GM19193 (cell line): ENCODE results near the gene SVIL.
A peak's percentile ranks its signal among the peaks of the same experiment; 100 is the strongest.

Experiments used
- POLR2A ChIP-seq: IDR thresholded peaks from 4 replicates; pipeline ENCODE4 v1.6.1; 2011; ENCODE audit not compliant: insufficient read depth, insufficient read length; ENCODE audit errors: extremely low read depth

SVIL gene

DNA sequence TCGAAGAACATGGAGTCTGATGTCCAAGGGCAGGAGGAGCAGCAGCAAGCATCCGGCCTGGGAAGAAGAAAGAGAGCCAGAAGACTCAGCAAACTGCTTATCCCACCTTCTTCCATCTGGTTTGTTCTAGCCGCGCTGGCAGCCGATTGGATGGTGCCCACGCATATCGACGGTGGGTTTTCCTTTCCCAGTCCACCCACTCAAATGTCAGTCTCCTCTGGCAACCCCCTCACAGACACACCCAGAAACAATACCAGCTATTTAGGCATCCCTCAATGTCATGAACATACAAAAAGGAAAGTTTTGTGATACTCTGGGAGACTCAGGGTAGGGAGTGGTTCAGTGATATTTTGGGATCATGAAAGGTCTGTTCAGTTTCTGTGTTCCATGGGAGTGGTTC, 206.3 kb downstream of the SVIL start:
- TF ChIP-seq POLR2A = no peak

DNA sequence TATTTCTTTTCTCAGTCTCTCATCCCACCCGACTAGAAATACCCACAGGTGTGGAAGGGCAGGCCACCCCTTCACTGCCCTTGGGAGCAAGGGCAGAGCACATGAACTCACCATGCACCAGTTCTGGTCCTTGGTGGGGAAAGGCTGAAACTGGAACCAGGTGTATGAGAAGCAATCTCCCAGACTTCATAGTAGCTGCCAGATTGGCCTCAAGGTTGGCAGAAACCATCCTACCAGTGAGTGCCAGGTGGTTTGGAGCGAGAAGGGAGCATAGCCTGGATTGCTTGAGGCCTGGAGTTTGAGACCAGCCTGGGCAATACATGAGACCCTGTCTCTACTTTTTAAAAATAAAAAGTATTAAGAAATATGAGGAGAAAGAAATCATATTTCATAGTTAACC, 207.1 kb downstream of the SVIL start:
- no peak for TF ChIP-seq POLR2A

DNA sequence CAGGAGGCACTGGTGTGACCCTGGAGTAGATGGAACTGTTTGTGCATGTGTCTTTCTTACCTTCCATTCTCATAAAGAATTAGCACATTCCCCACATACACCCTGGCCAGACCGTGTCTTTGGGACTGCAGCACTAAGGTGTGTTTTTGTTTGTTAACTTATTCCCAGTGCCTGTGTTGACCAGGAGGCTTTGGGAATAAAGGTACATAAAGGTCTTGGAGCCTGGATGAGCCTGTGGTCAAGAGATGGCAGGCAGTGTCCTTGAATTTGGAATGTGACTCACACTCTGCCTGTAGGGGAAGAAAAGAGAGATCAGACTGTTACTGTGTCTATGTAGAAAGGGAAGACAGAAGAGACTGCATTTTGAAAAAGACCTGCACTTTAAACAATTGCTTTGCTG, 208.4 kb downstream of the SVIL start:
- no peak for TF ChIP-seq POLR2A

DNA sequence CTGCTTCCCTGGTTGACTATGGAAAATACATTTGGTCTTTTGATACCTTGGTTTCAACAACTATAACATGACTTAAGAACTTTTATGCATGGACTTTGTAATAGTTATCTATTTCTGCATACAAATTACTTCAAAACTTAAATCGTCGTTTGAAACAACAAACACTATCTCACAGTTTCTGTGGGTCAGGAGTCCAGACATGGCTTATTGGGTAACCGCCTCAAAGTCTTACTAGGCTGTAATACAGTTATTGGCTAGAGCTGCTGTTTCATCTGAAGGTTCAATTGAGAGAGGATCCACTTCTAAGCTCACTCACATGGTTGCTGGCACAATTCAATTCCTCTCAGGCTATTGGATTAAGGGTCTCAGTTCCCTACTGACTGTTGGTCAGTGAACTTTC, 210.8 kb downstream of the SVIL start:
- no peak for TF ChIP-seq POLR2A

GRCh38 chr10:29420744-29421143, 214.0 kb downstream of the SVIL start:
- no peak for TF ChIP-seq POLR2A

DNA sequence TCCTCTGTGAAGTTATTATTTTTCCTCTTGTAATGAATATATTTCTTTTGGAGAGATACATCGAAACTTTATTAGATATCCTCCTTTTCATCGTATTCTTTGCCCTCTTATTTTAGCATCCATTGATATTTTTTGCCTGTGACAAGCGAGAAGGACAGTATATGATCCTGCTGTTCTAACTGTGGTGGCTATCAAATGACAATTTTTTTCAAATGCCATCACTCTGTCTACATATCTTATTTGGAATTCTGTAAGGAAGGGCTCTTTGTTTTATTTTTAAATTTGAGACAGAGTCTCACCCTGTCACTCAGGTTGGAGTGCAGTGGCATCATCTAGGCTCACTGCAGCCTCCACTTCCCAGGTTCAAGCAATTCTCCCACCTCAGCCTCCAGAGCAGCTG, 217.4 kb downstream of the SVIL start:
- TF ChIP-seq POLR2A = no peak

GRCh38 chr10:29415876-29416275, 218.9 kb downstream of the SVIL start:
- no peak for TF ChIP-seq POLR2A

DNA sequence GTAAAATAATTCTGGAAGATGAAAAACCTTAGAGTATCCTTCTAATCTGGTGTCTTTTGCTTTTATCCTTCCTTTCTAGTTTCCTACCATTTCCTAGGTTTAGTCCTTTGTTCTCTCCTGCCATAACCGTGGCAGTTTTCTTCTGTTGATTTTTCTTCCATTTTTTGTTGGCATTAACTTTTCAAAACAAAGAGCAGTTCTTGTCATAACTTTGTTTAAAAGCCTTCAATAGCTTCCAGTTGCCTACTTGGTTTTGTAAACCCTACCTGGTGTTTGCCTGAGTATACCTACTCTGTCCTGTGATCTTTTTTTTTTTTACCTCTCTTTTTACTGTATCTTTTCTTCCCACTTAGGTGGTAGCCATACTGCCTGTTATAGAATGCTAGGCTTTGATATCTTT, 220.3 kb downstream of the SVIL start:
- TF ChIP-seq POLR2A = no peak

DNA sequence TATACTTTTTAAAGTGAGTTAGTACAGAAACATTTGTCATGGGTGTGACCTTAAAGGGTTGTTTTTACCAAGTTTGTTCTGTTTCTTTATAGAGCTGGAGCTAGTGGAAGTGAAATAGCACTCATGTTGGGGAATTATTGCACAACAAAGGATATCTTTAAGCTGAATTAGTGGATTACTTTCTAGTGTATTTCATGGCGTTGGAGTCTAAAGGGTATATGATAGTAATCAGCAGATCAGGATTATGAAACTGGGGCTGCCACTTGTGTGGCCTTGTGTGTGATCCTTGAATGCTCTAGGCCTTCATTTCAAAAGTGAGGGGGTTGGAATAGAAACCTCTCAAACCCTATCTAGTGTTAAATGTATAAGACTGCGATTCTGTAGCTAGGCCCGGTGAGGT, 222.3 kb downstream of the SVIL start:
- TF ChIP-seq POLR2A = no peak

DNA sequence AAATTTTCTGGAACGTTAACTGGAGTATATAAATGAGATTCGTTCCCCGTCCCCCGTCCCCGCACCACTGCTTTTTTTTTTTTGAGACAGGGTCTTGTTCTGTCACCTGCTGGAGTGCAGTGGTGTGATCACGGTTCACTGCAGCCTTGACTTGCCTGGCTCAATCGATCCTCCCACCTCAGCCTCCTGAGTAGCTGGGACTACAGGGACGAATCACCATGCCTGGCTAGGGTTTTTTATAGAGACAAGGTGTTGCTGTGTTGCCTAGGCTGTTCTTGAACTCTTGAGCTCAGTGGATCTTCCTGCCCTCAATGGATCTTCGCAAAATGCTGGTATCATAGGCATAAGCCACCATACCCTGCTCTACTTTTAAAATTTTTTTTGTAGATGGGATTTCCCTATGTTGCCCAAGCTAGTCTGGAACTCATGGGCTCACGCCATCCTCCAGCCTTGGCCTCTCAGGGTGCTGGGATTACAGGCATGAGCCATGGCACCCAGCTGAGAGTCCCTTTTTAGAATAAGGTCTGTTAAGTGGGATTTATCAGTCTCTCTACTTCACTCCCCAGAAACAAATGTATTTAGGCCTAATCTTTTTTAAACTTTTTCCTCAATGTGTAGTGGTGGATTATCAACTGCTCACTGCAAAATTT, 223.0 kb downstream of the SVIL start:
- TF ChIP-seq POLR2A = no peak

DNA sequence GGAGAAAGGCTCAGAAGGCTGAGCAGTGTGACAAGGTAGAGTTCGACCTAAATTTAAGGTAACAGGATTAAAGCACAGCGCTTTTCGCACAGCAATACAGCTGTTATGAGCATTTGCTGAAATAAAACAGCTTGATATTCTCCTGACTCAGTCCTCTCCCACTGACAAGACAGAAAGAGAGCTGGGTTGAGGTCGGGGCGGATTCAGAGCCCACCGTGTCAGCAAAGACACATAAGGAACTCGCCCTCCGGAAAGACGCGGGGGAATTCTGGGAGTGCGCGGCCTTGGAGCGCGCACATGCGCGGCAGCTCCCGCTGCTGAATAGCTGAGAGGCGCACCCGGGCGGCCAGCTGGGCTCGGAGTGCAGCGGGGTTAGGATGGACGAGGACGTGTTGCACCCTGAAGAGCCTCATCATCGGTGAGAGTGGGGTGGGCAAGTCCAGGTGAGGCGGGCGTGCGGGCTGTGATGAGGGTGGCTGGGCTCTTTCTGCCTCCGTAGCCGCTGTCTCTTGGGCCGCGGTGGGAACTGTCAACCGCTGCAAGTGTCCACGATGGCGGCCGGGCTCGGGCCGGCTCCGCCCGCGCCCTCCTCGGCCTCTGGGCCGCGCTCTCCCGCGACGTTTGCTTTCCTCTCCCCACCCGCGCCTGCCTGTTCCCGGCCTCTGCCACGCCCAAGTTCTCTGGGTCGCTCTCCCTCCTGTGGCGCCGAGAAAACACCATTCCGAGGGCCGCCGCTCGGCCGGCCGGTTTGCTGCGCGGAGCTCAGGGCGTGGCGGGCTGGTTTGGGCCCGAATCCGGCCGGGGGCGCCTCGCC, 225.3 kb downstream of the SVIL start:
- TF ChIP-seq POLR2A = peak; percentile 35

- TF ChIP-seq POLR2A = no peak
Observed at GRCh38 chr10:29408847-29409240, 225.9 kb downstream of the SVIL start.
